Sigmoid colon (tissue), 3 donors: ENCODE data around the gene ATF6B.

Experiments used
- CTCF ChIP-seq, 4 experiments: fragments of 450-650 bp in 3 of 4; fragments of 200-600 bp in 1 of 4; IDR thresholded peaks; one replicate each; pipeline ENCODE4 v1.5.1; 2016 to 2019; ENCODE audit warnings: antibody characterized with exemption in 4 of 4, mild to moderate bottlenecking in 3 of 4, moderate library complexity in 2 of 4
- POLR2A ChIP-seq, 2 donors: fragments of 450-650 bp; IDR thresholded peaks; one replicate each; pipeline ENCODE4 v1.6.1; 2016; ENCODE audit warnings: antibody characterized with exemption in 2 of 2, mild to moderate bottlenecking in 2 of 2, moderate library complexity in 2 of 2

- TF ChIP-seq CTCF (IDR thresholded peaks at IDR 0.05), result no peak
- TF ChIP-seq POLR2A (IDR thresholded peaks at IDR 0.05), result no peak
Observed at GRCh38 chr6:32089082-32089828, 38.8 kb downstream of the ATF6B start.
